NK-92 treated with Interleukin-12 subunit alpha and Interleukin-12 subunit beta, amount 100 ng/mL, for 24 hours (cell line): Measurements from ENCODE around the gene POLR1H.

Experiments
- DNase-seq: peaks from one replicate; lab custom pipeline; 2025; lab: John Stamatoyannopoulos, UW

Gene POLR1H

GRCh38 chr6:30062471-30063178 lies 1.6 kb downstream of the POLR1H start:
- no peak for DNase-seq

DNA sequence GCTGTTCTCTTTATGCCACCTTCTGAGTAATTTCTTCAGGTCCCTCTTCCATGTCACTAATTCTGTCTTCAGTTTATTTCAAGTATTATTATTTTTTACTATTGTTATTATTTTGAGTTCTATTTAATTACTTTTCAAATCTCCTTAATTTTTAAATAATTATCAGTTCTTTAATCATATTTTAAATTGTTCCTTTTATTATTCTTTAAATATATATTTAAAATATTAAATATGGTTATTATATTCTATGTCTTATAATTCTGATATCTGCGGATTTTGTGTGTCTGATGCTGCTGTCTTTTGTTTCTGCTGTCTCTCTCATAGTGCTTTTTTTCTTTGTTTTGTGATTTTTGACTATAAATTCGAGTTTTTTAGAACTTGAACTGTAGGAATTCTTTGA lies 2.2 kb downstream of the POLR1H start:
- DNase-seq, result no peak

GRCh38 chr6:30066082-30066481 lies 5.0 kb downstream of the POLR1H start:
- no peak for DNase-seq

DNA sequence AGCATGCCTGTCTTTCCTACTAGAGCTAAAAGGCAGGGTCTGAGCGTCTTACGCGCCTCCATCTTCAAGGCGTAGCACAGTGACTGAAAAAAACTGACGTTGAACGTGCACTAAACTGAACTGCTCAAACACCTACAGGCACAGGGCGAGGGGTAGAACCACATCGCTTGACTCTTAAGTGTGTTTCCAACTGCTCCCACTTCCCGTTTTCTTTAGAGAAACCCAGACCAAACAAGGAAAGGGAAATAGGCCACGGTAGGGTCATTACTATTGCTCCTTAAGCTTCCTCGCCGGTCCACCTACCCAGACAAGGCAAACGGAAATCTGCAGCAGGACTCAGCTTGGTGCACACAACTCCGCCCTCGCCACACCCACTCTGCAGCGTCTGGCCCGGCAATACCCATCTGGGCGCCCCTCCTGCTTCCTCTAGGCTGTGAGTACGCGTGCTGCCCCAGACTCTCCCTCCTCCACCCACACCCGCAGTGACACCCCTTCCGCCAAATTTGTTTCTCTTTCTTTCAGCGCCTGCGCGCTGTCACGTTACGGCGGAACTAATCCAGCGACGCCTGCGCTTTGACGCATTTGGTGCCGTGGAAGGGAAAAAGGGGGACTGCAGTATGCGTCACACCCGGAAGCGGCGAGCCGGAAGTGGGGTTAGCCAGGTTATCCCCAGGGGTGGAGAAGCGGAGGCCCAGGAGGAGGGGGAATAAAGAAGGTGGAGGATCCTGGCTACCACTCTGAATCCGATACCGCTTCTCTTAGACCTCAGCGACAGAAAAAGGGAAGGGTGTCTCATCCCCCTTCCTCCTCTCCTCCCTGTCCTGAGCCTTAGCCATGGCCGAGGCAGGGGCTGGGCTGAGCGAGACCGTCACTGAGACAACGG lies 5.8 kb downstream of the POLR1H start, which contains the start of gene PPP1R11:
Gene PPP1R11, plus strand, starts transcription at position 622 of the 883 bp plus-strand sequence. Its CDS starts 213 bp downstream, at position 835.
- DNase-seq, result peak; percentile 99

DNA sequence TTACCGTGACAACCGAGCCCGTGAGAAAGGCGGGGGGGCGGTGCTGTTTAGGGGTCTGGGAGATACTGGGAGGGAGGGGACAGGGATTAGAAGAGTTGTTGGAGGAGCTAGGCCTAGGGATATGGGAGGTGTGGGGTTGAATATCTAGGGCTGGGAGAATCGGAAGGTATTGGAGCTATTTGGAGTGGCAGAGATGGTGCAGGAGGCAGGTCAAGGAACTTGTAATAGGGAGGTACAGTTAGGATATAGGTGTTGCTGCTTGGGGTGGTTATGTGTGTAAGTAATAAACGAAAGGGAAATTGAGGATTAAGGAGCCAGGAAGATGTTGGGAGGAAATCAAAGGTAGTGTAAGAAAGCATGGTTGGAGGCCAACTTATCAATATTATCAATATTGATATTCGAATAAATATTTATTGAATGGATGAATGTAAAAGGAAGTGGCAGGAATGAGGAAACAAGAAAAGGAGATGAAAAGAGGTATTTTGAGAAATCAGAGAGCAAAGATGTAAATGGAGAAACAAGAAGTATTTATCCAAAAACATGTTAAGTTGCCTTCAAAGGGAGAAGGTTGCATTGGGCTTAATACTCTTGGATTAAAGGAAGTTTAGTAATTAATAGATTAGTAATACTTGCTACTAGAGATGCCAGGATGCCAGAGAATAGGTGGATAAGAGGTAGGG lies 6.5 kb downstream of the POLR1H start:
- no peak for DNase-seq

- DNase-seq, result no peak
Observed at GRCh38 chr6:30071081-30071818, 10.2 kb downstream of the POLR1H start.

- DNase-seq, result no peak
Observed at GRCh38 chr6:30071858-30072257, 10.8 kb downstream of the POLR1H start.

DNA sequence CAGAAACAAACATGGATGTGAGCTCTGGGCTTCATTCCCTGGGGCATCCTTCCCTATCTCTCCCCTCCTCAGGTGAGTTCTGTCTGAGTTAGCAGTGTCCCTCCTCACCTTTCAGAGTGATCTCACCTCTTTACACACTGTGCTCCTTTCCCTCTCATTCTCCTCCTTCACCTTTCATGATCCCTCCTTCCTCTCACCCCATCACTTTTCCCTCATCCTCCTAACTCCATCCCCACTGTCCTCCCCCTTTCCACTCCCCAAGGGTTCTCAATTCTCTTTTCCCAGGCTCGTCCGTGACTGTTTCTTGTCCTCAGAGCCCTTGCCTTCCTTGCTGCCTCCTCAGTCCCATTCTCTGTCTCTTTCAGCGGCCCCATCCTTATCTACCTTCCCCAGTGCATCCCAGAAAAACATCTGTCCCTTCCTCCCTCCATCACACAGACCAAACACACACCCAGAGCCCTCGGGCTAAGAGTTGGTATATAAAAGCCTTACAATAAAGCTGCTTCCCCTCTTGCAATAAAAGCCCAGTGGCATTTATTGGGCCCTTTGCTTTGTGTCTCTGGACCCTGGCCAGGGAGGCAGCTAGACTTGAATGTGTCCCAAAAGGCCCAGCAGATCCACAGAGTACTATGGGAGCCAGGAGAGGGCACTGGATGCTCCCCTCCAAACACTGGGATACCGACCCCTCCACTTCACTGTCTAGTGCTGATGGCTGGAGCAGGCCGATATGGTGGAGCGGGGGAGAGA lies 12.6 kb downstream of the POLR1H start:
- DNase-seq, result no peak

DNA sequence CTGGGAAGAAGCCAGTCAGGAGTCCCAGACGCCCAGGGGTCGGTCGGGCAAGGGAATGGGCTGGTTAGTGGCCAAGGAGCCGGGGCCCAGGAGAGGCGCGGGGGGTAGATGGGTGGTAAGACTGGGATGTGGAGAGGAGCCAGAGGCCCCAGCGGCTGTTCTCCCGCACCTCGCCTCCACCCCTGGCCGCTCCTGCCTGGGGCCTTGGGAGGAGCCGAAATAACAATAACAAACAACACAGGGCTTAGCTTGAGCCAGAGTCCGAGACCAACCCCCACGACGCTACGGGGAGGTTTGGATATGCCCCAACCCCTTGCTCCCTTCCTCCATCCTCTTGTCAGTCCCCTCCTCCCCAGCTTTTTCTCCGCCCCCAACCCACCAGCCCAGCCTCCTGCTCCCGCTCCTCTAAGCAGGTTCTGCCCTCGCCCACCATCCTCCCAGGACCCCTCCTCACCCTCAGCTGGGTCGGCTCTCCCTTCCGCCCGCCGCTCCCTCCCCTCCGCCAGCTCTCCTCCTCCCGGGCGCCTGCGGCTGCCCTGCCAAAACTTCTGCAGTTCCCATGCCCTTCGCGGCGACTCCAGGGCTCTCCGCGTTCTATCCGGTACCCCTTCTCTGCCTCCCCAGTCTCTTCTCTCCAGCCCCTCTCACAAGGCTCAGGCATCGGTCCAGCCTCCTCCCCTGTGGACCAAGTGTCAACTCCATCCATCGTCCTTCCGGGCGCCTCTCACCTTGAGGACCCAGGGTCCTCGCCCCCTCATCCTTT lies 13.4 kb downstream of the POLR1H start:
- DNase-seq, result no peak

DNA sequence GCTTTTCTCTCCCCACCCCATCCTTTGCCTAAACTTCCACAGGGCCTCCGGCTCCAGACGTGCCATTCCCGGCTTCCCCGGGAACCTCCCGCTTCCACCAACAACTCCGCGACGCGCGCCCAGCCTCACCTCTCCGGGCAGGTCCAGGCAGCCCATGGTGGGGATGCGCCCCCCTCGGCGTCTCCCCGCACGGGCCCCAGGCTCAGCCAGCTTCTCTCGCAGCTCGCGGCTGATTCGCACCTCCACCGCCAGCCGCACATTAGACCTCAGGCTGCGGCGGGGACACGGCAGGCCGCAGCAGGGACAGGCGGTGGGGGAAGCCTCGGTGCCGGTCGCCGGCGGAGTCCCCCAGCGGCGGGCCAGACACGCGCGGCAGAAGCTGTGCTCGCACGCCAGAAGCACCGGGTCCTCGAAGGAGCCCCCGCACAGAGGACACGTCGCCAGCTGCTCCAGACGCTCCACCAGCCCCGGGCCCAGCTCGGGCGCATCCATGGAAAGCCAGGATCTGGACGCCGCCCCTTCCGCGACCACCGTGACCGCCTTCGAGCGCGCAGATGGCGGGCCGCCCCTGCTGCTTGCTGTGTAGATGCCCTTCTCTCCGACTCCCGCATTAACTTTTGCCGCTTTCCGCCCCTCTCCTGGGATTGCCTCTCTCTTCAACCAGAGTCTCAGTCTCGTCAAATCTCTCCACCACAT lies 14.2 kb downstream of the POLR1H start, which contains the start of gene RNF39:
Gene RNF39, minus strand, starts transcription at position 676 of the 696 bp plus-strand sequence. Its CDS starts 184 bp downstream, at position 492.
- no peak for DNase-seq

- no peak for DNase-seq
Observed at GRCh38 chr6:30075790-30076732, 15.0 kb downstream of the POLR1H start.

DNA sequence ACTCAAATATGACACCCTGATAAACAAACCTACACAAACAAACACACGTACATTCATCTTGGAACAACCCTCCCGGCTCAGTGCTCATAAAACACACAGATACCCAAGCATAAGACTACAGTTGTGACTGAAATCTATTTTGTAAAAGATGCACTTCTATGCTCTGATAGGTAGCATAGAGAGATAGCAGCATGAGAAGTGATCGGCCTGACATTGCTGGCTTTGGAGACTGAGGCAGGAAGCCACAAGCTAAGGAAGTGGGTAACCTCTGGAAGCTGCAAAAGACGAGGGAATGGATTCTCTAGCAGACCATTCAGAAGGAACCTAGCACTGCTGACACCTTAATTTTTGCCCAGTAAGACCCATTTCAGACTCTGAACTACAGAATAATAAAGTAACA lies 16.2 kb downstream of the POLR1H start:
- no peak for DNase-seq

- no peak for DNase-seq
Observed at GRCh38 chr6:30087876-30088275, 26.8 kb downstream of the POLR1H start.

GRCh38 chr6:30091577-30092381 lies 30.7 kb downstream of the POLR1H start:
- DNase-seq, result no peak

DNA sequence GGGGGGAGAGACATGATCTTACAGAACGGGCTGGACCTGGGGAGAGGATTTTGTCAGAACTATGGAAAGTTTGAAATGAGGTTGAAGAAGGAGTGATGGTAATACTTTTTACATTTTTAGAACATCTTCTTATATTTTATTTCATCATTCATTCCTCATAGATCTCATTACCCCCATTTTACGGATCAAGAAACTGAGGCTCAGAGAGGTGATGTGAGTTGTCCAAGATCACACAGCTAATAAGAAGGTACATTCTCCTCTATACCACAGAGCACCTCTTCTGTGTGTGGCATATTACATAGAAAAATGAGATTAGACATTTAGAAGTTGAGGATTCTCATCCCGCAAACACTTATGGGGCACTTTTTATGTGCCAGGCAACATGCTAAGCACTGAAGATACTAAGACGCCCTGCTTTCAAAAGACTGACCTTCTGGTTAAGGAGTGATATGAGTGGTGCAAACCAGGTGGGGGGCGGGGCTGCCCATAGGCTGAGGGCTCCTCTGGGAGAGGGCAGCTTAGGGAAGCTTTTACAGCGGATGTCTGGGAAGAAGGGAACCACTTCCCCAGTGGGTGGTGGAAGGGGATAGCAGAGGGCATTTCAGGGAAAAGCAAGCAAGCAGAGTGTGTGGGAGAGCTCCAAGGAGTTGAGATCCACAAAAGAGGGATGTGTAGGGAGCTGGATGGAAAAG lies 31.9 kb downstream of the POLR1H start:
- no peak for DNase-seq

DNA sequence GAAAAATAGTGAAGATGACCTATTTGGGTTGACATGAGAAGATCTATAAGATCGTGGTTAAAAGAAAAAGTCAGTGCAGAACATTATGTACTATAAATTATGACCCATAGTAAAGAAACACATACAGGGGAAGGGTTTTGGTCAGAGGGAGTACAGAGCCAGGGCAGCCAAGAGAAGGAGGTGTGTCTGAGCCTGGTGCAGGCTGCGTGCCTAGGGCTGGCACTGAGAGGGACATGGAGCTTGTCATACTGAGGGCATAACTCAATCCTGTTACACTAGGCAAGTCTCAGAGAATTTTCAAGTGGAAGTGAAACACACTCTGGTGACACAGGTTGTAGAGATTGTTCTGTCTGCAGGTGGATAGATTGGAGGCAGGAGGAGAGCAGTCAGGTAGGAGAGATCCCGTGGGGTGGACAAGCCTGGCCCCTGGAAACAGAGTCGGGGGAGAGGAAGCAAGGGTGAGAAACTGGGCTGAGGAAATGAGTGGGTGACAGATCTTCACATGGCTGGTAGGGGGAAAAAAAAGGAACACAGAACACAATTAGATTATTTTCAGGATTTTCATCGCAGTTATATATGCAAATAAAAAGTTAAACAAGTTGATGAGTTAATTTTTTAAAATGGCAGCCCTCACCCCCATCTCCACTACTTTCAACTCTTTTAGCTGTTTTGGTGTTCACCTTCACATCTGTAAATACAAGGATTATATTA lies 33.0 kb downstream of the POLR1H start:
- no peak for DNase-seq
